Stomach (tissue), 9 donors: ENCODE measurements around the gene RERG. TPM values are rescaled to one million over a fixed set of nuclear protein-coding genes. Genes with fewer than 3 reads are reported as not detected.

Experiments
- DNase-seq, 2 donors: peaks; one replicate each; pipeline versions ENCODE4 v3.0.0 to v3.0.0-alpha.2; 2013 to 2019
- H3K27ac ChIP-seq, 5 donors: fragments of 200-600 bp in 4 of 5; sonication (generic) in 4 of 5; one replicate each; pipeline ENCODE4 v1.5.1; 2013 to 2019; ENCODE audit warnings: mild to moderate bottlenecking in 1 of 5, moderate library complexity in 1 of 5
- H3K27me3 ChIP-seq, 3 donors: fragments of 200-600 bp; sonication (generic); one replicate each; pipeline ENCODE4 v1.5.1; 2017 to 2019; ENCODE audit warnings: mixed run types in 1 of 3
- H3K36me3 ChIP-seq, 4 donors: fragments of 200-600 bp; sonication (generic); 1 replicate in 3 of 4; 2 replicates in 1 of 4; pipeline ENCODE4 v1.5.1; 2016 to 2019
- H3K4me1 ChIP-seq, 4 donors: fragments of 200-600 bp; sonication (generic); one replicate each; pipeline ENCODE4 v1.5.1; 2016 to 2019
- H3K4me3 ChIP-seq, 4 donors: fragments of 200-600 bp; sonication (generic) in 3 of 4; one replicate each; pipeline ENCODE4 v1.5.1; 2016 to 2019; ENCODE audit warnings: mild to moderate bottlenecking in 1 of 4
- H3K9me3 ChIP-seq, 4 donors: fragments of 200-600 bp; sonication (generic); one replicate each; pipeline ENCODE4 v1.5.1; 2016 to 2019
- CTCF ChIP-seq, 7 experiments: fragments of 450-650 bp in 4 of 7; fragments of 200-600 bp in 3 of 7; sonication (generic) in 3 of 7; IDR thresholded peaks; one replicate each; pipeline ENCODE4 v1.5.1; 2016 to 2019; ENCODE audit warnings: antibody characterized with exemption in 7 of 7, control low read depth in 2 of 7, mild to moderate bottlenecking in 1 of 7
- EP300 ChIP-seq: sonication (generic); formaldehyde crosslinking; IDR thresholded peaks from one replicate; pipeline ENCODE4 v1.6.1; 2017; ENCODE audit warnings: antibody characterized with exemption
- POLR2A ChIP-seq, 4 donors: fragments of 450-650 bp; IDR thresholded peaks; one replicate each; pipeline ENCODE4 v1.6.1; 2016; ENCODE audit warnings: antibody characterized with exemption in 4 of 4, control low read depth in 2 of 4, mild to moderate bottlenecking in 1 of 4, moderate library complexity in 1 of 4
- POLR2AphosphoS5 ChIP-seq, 3 donors: sonication (generic); formaldehyde crosslinking; IDR thresholded peaks; one replicate each; pipeline ENCODE4 v1.6.1; 2016; ENCODE audit warnings: antibody characterized with exemption in 3 of 3
- WGBS, 5 donors: extraction: QIAGEN DNeasy Blood & Tissue Kit in 3 of 5; methylation state at CpG; one replicate each; pipeline versions ENCODE4 v1.1.5 to v1.1.7; 2013 to 2018; 5-methylcytosine and 5-hydroxymethylcytosine counted together
- intact Hi-C: fragments of 100-400 bp; cut with DNase I; formaldehyde crosslinking; loops from one replicate; pipeline ENCODE4 v1.15.1; 2023; ENCODE audit warnings: low total_unique reads
- polyA plus RNA-seq, 3 donors: library from polyadenylated mRNA; stranded (reverse); fragments of 200-250 nt; gene quantifications; one replicate each; pipeline ENCODE4 v1.2.3, GENCODE V29; 2013
- total RNA-seq, 5 donors: library from RNA; depleted of rRNA; stranded (reverse); fragments of >200 nt; gene quantifications; one replicate each; pipeline versions ENCODE4 v1.1.0 to v1.2.3, GENCODE V29; 2014 to 2016
- donor health status: healthy with polysubstance abuse.
- donor health status: Bipolar disorder and iron deficiency.
- donor health status: healthy.

RERG gene
- total and polyA plus RNA-seq, 8 donors, result 3.1 to 48.7 (median 20.3) TPM; not detected in 1

DNA sequence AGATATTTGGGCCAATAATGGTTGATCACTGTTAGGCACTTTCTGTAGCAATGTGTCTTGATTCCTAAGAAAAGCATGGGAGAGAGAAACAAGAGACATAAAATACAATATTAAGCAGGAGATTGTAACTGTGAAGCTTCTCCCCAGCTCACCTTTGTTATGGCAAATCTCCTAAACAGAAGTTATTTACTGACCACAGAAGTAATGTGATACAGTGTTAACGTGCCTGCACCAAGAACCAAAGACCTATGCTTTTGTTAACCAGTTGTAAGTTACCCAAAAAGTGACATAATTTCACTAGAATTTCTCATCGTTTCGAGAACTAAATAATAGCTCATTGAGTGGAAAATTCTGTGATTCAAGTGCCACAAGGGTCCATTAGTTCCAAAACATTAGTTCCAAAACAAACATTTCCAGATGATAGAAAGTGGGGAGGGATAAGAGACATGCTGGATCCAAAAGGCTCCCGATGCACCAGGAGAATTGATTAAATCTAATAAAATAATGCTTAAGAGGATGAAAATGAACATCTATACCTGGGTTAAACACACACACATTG, 14.3 kb downstream of the RERG start:
- TF ChIP-seq EP300 (no peak), POLR2AphosphoS5 (IDR thresholded peaks at IDR 0.05) (no peak), POLR2A (IDR thresholded peaks at IDR 0.05) (no peak), CTCF (IDR thresholded peaks at IDR 0.05) (no peak)
- no peak for DNase-seq
- Histone ChIP-seq H3K4me1 (peaks cover 0 to 34% (median 12%) of the 10 kb centered on the region in 4 donors), H3K9me3 (no peaks in the 10 kb centered on the region), H3K36me3 (no peaks in the 10 kb centered on the region), H3K27ac (peak overlapping the region in 4 of 5 donors; percentile 36 to 75 (median 63)), H3K4me3 (no peak overlapping the region), H3K27me3 (no peaks in the 10 kb centered on the region)
- WGBS, 5 donors, result 68 to 70% (median 68%) methylated on average over 4 of the region's 4 CpGs
- intact Hi-C loops, result no loop called here

- no peaks in the 10 kb centered on the region for H3K36me3 ChIP-seq
- H3K9me3 ChIP-seq, result no peaks in the 10 kb centered on the region
- intact Hi-C loops, result no loop called here
- no peak overlapping the region for H3K4me3 ChIP-seq
- H3K4me1 ChIP-seq, result peaks cover 0 to 34% (median 12%) of the 10 kb centered on the region in 4 donors
- no peak for DNase-seq
- no peaks in the 10 kb centered on the region for H3K27me3 ChIP-seq
- WGBS, 5 donors, result 78 to 88% (median 85%) methylated on average over 4 of the region's 4 CpGs
- TF ChIP-seq POLR2A (IDR thresholded peaks at IDR 0.05) (no peak), EP300 (no peak), CTCF (IDR thresholded peaks at IDR 0.05) (no peak), POLR2AphosphoS5 (IDR thresholded peaks at IDR 0.05) (no peak)
- peak overlapping the region in 4 of 5 donors; percentile 36 to 75 (median 63) for H3K27ac ChIP-seq
These were observed 14.9 kb downstream of the RERG start for GRCh38 chr12:15206338-15206737.

- peaks cover 0 to 29% (median 13%) of the 10 kb centered on the region in 4 donors for H3K4me1 ChIP-seq
- 65 to 87% (median 83%) methylated on average over 8 of the region's 8 CpGs for WGBS, 5 donors
- H3K27ac ChIP-seq, result peak overlapping the region in 4 of 5 donors; percentile 41 to 75 (median 63)
- no peak overlapping the region for H3K4me3 ChIP-seq
- peak in 1 of 2 donors; percentile 64 for DNase-seq
- TF ChIP-seq POLR2AphosphoS5 (IDR thresholded peaks at IDR 0.05), result peak in 1 of 3 donors; percentile 33
- TF ChIP-seq CTCF (IDR thresholded peaks at IDR 0.05), result no peak
- no peak for TF ChIP-seq POLR2A (IDR thresholded peaks at IDR 0.05)
- TF ChIP-seq EP300, result no peak
- intact Hi-C loops, result no loop called here
- no peaks in the 10 kb centered on the region for H3K9me3 ChIP-seq
- no peaks in the 10 kb centered on the region for H3K36me3 ChIP-seq
- H3K27me3 ChIP-seq, result no peaks in the 10 kb centered on the region
These were observed 15.7 kb downstream of the RERG start for GRCh38 chr12:15205341-15206010.

GRCh38 chr12:15201456-15201855, 19.8 kb downstream of the RERG start:
- intact Hi-C loops, result no loop called here
- DNase-seq, result no peak
- H3K27me3 ChIP-seq, result no peaks in the 10 kb centered on the region
- peaks cover 0 to 15% (median 7%) of the 10 kb centered on the region in 4 donors for H3K4me1 ChIP-seq
- H3K36me3 ChIP-seq, result no peaks in the 10 kb centered on the region
- no peaks in the 10 kb centered on the region for H3K9me3 ChIP-seq
- peak overlapping the region in 3 of 5 donors; percentile 11 to 49 (median 41) for H3K27ac ChIP-seq
- TF ChIP-seq POLR2AphosphoS5 (IDR thresholded peaks at IDR 0.05) (no peak), EP300 (no peak), CTCF (IDR thresholded peaks at IDR 0.05) (no peak), POLR2A (IDR thresholded peaks at IDR 0.05) (no peak)
- no peak overlapping the region for H3K4me3 ChIP-seq
